Panc1 (cell line): ENCODE results near the gene MRGPRD. TPM values are rescaled to one million over a fixed set of nuclear protein-coding genes. Genes with fewer than 3 reads are reported as not detected.

Experiments used
- ATAC-seq: fragments of 200-7000 bp; cut with Tn5 transposase; 2 replicates; pipeline ENCODE4 v1.9.1; 2020; ENCODE audit warnings: mild to moderate bottlenecking, moderate library complexity
- BruUV-seq: library from RNA; stranded (reverse); fragments of 400-500 nt; replicated peaks from 2 replicates; lab custom pipeline; 2021; lab: Mats Ljungman, UMichigan
- CTCF ChIA-PET: fragments of 300-600 bp; sonication (Branson Sonifier 250); formaldehyde crosslinking; loops from one replicate; lab custom pipeline; 2022; ENCODE audit warnings: antibody characterized with exemption; lab: Charles Lee
- POLR2A ChIA-PET: fragments of 300-600 bp; sonication (Branson Sonifier 250); formaldehyde crosslinking; loops from one replicate; lab custom pipeline; 2022; ENCODE audit warnings: antibody characterized with exemption; lab: Charles Lee
- DNase-seq: peaks from one replicate; pipeline ENCODE4 v3.0.0-alpha.2; 2010; ENCODE audit warnings: low read depth, low spot score
- H3K27ac ChIP-seq: 2 replicates; pipeline ENCODE4 v1.5.1; 2011; ENCODE audit warnings: mild to moderate bottlenecking, low read length, inconsistent platforms
- H3K27me3 ChIP-seq: fragments of 200-500 bp; sonication (Bioruptor generic); 2 replicates; pipeline ENCODE4 v1.6.0; 2014; ENCODE audit warnings: low read length, inconsistent platforms; ENCODE audit not compliant: control insufficient read depth, insufficient read depth
- H3K36me3 ChIP-seq: fragments of 200-500 bp; sonication (Bioruptor generic); 2 replicates; pipeline ENCODE4 v1.5.1; 2014; ENCODE audit warnings: inconsistent platforms, mild to moderate bottlenecking, low read length, moderate library complexity; ENCODE audit not compliant: control insufficient read depth, insufficient read depth
- H3K4me1 ChIP-seq: 2 replicates; pipeline ENCODE4 v1.5.1; 2011; ENCODE audit warnings: inconsistent platforms, mild to moderate bottlenecking, low read length, moderate library complexity; ENCODE audit not compliant: control insufficient read depth, insufficient read depth
- H3K4me3 ChIP-seq, 2 experiments: 2 replicates each; pipeline ENCODE4 v1.5.1; 2011 to 2012; ENCODE audit warnings: low read depth in 2 of 2, low read length in 2 of 2, mild to moderate bottlenecking in 2 of 2, inconsistent platforms in 1 of 2, moderate library complexity in 1 of 2
- H3K9me3 ChIP-seq: fragments of 200-500 bp; sonication (Bioruptor generic); 2 replicates; pipeline ENCODE4 v1.5.1; 2014; ENCODE audit warnings: low read depth, mild to moderate bottlenecking, inconsistent platforms, low read length, moderate library complexity; ENCODE audit not compliant: control insufficient read depth, insufficient read depth
- POLR2AphosphoS5 ChIP-seq: IDR thresholded peaks from 2 replicates; pipeline ENCODE4 v1.6.1; 2012; ENCODE audit warnings: mild to moderate bottlenecking, low read depth, low read length, moderate library complexity
- SIN3A ChIP-seq: IDR thresholded peaks from 2 replicates; pipeline ENCODE4 v1.6.1; 2012; ENCODE audit warnings: low read depth, mild to moderate bottlenecking, low read length, moderate library complexity, borderline replicate concordance; ENCODE audit not compliant: insufficient read depth
- TCF7L2 ChIP-seq: IDR thresholded peaks from 2 replicates; pipeline ENCODE4 v1.6.1; 2011; ENCODE audit warnings: mild to moderate bottlenecking, low read depth, low read length, inconsistent platforms
- in situ Hi-C: cut with HindIII; loops from 2 replicates; pipeline ENCODE4 v1.10.0; 2016; ENCODE audit warnings: low sequenced_read_pairs, low pct_unique_long_range_greater_than_20kb
- intact Hi-C: fragments of 100-400 bp; cut with micrococcal nuclease; formaldehyde crosslinking; loops from one replicate; pipeline ENCODE4 v1.10.0; 2022; ENCODE audit not compliant: unreplicated experiment
- total RNA-seq: library from RNA; stranded (reverse); gene quantifications from one replicate; pipeline ENCODE4 v1.2.1, GENCODE V29; 2021; ENCODE audit not compliant: unreplicated experiment
- TF ChIP-seq, protein P1 (sequence below), 2 experiments: IDR thresholded peaks; 2 replicates each; pipeline ENCODE4 v1.6.1; 2011 to 2012; ENCODE audit warnings: low read depth in 2 of 2, control low read depth in 1 of 2, low read length in 1 of 2, mild to moderate bottlenecking in 1 of 2, moderate library complexity in 1 of 2; ENCODE audit not compliant: insufficient read depth in 1 of 2
- TF ChIP-seq, protein P2 (sequence below): fragments of 450-650 bp; IDR thresholded peaks from 2 replicates; pipeline ENCODE4 v1.5.1; 2017; ENCODE audit warnings: mild to moderate bottlenecking

Gene MRGPRD
- total RNA-seq, 1 experiment from 2014 or later = not detected

DNA sequence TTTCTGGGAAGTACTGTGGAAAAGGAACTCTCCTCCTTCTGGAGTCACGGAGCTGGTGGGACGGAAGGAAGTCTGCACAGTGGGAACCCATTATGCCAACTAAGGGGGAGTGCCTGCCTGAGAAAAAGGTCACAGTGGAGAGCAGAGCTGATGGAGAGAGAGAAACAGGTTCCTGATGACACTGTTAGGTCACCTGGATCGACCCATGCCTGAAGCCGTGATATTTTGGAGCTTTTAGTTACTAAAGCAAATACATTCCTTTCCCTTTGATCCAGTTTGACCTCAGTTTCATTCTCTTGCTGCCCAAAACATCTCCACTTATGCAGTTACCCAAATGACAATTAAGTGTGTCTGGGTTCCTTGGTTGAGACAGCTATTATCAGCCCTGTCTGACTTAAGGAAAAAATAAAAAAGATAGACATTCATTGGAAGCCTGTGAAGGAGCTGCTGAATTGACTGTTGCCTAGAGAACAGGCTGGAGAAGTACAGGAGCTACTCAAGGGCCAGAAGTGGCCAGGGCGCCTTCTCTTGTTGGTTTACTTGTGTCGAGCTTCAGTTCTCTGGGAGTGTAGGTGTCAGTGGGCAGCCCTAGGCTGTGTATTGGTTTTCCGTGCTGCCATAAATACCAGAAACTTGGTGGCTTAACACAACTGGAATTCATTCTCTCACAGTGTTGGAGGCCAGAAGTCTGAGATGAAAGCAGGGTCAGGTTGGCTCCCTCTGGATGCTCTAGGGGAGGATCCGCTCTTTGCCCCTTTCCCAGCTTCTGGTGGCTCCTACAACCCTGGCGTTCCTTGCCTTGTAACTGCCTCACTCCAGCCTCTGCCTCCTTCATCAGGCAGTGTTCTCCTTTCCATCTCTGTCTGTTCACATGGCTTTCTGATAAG, 13.6 kb downstream of the MRGPRD start:
- ChIA-PET POLR2A (interaction anchor here (0.5 kb wide), 1 partner anchor 124 kb away, joined by 11 read pairs; no protein-coding TSS in a partner anchor), CTCF (no interaction called here)
- in situ Hi-C loops = no loop called here
- H3K27me3 ChIP-seq = peaks cover 6% of the 10 kb centered on the region; the same call in 1 of the 2 replicates
- ATAC-seq (no peak), DNase-seq (no peak)
- H3K9me3 ChIP-seq = 0 out of 2 replicates have a peak, but pooled peaks cover 4% of the 10 kb centered on the region
- TF ChIP-seq POLR2AphosphoS5 = no peak
- TF ChIP-seq TCF7L2 = no peak
- no peak for TF ChIP-seq SIN3A
- TF ChIP-seq, protein P1, sequence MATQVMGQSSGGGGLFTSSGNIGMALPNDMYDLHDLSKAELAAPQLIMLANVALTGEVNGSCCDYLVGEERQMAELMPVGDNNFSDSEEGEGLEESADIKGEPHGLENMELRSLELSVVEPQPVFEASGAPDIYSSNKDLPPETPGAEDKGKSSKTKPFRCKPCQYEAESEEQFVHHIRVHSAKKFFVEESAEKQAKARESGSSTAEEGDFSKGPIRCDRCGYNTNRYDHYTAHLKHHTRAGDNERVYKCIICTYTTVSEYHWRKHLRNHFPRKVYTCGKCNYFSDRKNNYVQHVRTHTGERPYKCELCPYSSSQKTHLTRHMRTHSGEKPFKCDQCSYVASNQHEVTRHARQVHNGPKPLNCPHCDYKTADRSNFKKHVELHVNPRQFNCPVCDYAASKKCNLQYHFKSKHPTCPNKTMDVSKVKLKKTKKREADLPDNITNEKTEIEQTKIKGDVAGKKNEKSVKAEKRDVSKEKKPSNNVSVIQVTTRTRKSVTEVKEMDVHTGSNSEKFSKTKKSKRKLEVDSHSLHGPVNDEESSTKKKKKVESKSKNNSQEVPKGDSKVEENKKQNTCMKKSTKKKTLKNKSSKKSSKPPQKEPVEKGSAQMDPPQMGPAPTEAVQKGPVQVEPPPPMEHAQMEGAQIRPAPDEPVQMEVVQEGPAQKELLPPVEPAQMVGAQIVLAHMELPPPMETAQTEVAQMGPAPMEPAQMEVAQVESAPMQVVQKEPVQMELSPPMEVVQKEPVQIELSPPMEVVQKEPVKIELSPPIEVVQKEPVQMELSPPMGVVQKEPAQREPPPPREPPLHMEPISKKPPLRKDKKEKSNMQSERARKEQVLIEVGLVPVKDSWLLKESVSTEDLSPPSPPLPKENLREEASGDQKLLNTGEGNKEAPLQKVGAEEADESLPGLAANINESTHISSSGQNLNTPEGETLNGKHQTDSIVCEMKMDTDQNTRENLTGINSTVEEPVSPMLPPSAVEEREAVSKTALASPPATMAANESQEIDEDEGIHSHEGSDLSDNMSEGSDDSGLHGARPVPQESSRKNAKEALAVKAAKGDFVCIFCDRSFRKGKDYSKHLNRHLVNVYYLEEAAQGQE (IDR thresholded peaks at IDR 0.05; ENCODE audit: insufficient read depth in 1 of 2, low read depth in 2 of 2, low read length in 1 of 2) = no peak
- TF ChIP-seq, protein P2, sequence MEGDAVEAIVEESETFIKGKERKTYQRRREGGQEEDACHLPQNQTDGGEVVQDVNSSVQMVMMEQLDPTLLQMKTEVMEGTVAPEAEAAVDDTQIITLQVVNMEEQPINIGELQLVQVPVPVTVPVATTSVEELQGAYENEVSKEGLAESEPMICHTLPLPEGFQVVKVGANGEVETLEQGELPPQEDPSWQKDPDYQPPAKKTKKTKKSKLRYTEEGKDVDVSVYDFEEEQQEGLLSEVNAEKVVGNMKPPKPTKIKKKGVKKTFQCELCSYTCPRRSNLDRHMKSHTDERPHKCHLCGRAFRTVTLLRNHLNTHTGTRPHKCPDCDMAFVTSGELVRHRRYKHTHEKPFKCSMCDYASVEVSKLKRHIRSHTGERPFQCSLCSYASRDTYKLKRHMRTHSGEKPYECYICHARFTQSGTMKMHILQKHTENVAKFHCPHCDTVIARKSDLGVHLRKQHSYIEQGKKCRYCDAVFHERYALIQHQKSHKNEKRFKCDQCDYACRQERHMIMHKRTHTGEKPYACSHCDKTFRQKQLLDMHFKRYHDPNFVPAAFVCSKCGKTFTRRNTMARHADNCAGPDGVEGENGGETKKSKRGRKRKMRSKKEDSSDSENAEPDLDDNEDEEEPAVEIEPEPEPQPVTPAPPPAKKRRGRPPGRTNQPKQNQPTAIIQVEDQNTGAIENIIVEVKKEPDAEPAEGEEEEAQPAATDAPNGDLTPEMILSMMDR = no peak
- no TSS peak for BruUV-seq
- no peak overlapping the region for H3K4me3 ChIP-seq
- no peak overlapping the region for H3K27ac ChIP-seq
- H3K4me1 ChIP-seq = no peaks in the 10 kb centered on the region
- intact Hi-C loops = no loop called here
- H3K36me3 ChIP-seq = no peaks in the 10 kb centered on the region

DNA sequence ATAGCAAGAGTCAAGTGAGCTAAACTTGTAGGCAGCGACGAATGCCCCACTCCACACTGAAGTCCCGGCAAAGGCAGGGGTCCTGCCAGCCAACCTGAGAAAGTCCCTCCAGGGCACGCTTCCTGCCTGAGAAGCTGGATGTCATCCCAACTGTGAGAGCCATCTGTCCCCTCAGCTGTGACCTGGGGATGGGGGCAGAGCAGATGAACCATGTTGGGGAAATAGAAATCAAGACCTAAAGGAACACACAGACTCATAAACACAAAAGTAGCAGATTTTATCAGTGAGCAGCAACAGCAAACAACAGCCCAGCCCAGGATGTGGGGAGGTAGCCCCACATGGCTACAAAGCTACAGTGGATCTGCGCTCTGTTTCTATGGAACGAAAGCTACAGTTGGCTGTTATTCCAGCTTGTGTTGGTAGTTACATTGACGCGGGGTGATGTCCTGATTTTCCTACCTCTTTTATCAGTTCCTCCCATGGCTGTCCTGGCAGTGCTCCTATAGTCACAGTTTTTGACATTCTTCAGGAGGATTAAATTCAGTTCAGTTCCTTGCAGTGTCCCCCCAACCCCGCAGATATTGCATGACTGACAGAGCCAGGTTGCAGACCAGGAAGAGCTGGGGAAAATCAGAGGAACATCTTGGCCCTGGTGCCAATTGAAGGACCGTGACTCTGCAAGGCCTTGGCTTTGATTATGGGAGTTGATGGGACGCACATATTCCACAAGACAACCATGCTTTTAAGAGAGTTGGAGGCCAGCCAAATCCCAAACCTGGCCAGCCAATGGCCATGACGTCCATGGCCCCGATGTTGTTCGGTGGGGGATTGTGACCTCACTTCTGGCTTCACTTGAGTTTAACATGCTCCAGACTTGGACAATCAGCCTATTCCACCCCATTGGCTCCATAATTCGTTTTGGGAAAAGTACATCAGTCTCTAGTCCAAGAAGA, 14.6 kb downstream of the MRGPRD start:
- ChIA-PET CTCF (no interaction called here), POLR2A (no interaction called here)
- peaks cover 6% of the 10 kb centered on the region; the same call in 1 of the 2 replicates for H3K27me3 ChIP-seq
- ATAC-seq (no peak), DNase-seq (no peak)
- H3K4me3 ChIP-seq = no peak overlapping the region
- intact Hi-C loops (no loop called here), in situ Hi-C loops (no loop called here)
- no TSS peak for BruUV-seq
- no peaks in the 10 kb centered on the region for H3K4me1 ChIP-seq
- H3K27ac ChIP-seq = no peak overlapping the region
- H3K36me3 ChIP-seq = no peaks in the 10 kb centered on the region
- TF ChIP-seq POLR2AphosphoS5 (no peak), TCF7L2 (no peak), SIN3A (no peak)
- TF ChIP-seq, protein P1 (IDR thresholded peaks at IDR 0.05; ENCODE audit: insufficient read depth in 1 of 2, low read depth in 2 of 2, low read length in 1 of 2) = no peak
- TF ChIP-seq, protein P2 = no peak
- H3K9me3 ChIP-seq = 0 out of 2 replicates have a peak, but pooled peaks cover 4% of the 10 kb centered on the region
